Measurements from ENCODE around the gene KRTAP4-4.
"Not testable (repeated sequence)": the region's sequence is repeated elsewhere in the genome, so short reads cannot be mapped to it uniquely, and the experiment has no call there.

The KRTAP4-4 gene

GRCh38 chr17:41147531-41148204, 12.9 kb downstream of the KRTAP4-4 start:
- DNase-seq = no peak

- DNase-seq = no peak
Observed at GRCh38 chr17:41145261-41145660, 15.3 kb downstream of the KRTAP4-4 start.

GRCh38 chr17:41144846-41145245, 15.7 kb downstream of the KRTAP4-4 start:
- no peak for DNase-seq

- no peak for DNase-seq
Observed at GRCh38 chr17:41141361-41141760, 19.2 kb downstream of the KRTAP4-4 start.

GRCh38 chr17:41140360-41141131, 20.0 kb downstream of the KRTAP4-4 start, which contains the start of gene KRTAP4-6:
KRTAP4-6 (minus strand) TSS chr17:41140544; CDS start chr17:41140487, 57 bp downstream.
- DNase-seq = no peak

- not testable (repeated sequence) for DNase-seq
Observed at GRCh38 chr17:41139865-41140264, 20.7 kb downstream of the KRTAP4-4 start.

GRCh38 chr17:41133880-41134735, 26.4 kb downstream of the KRTAP4-4 start:
- no peak for DNase-seq

GRCh38 chr17:41131979-41132378, 28.6 kb downstream of the KRTAP4-4 start:
- no peak for DNase-seq

- DNase-seq = no peak
Observed at GRCh38 chr17:41127371-41127770, 33.2 kb downstream of the KRTAP4-4 start.

GRCh38 chr17:41126412-41126811, 34.1 kb downstream of the KRTAP4-4 start:
- DNase-seq = no peak

- no peak for DNase-seq
Observed at GRCh38 chr17:41125064-41125463, 35.5 kb downstream of the KRTAP4-4 start.

- not testable (repeated sequence) for DNase-seq
Observed at GRCh38 chr17:41123991-41124371, 36.6 kb downstream of the KRTAP4-4 start, which contains the start of gene KRTAP4-12. KRTAP4-12 (minus strand) TSS chr17:41124182; CDS start chr17:41124122, 60 bp downstream.

GRCh38 chr17:41123292-41123990, 37.1 kb downstream of the KRTAP4-4 start:
- not testable (repeated sequence) for DNase-seq

GRCh38 chr17:41121742-41122141, 38.8 kb downstream of the KRTAP4-4 start:
- no peak for DNase-seq

GRCh38 chr17:41119696-41120690, 40.6 kb downstream of the KRTAP4-4 start:
- not testable (repeated sequence) for DNase-seq

GRCh38 chr17:41118721-41119120, 41.8 kb downstream of the KRTAP4-4 start:
- no peak for DNase-seq

GRCh38 chr17:41117846-41118386, 42.6 kb downstream of the KRTAP4-4 start, which contains the start of gene KRTAP4-11:
KRTAP4-11 (minus strand) TSS chr17:41118373; CDS start chr17:41118315, 58 bp downstream.
- DNase-seq = not testable (repeated sequence)

GRCh38 chr17:41116297-41116696, 44.3 kb downstream of the KRTAP4-4 start:
- DNase-seq = no peak

GRCh38 chr17:41111151-41111885, 49.2 kb downstream of the KRTAP4-4 start:
- DNase-seq = no peak

Measured in DMS 273 treated with DMSO at 0.1 percent for 48 hours (cell line).